Spleen (tissue), 7 donors: ENCODE data around the gene NISCH.

Experiments used
- CTCF ChIP-seq, 11 experiments: fragments of 200-600 bp in 7 of 11; fragments of 450-650 bp in 4 of 11; sonication (generic) in 4 of 11; IDR thresholded peaks in 8 of 11; conservative IDR thresholded peaks in 3 of 11; 1 replicate in 7 of 11; 2 replicates in 4 of 11; pipeline versions ENCODE4 v1.4.0 to v1.8.0; 2016 to 2021; ENCODE audit warnings: antibody characterized with exemption in 11 of 11, inconsistent platforms in 4 of 11, mild to moderate bottlenecking in 1 of 11
- POLR2A ChIP-seq, 3 donors: fragments of 450-650 bp; IDR thresholded peaks; one replicate each; pipeline ENCODE4 v1.5.1; 2017; ENCODE audit warnings: antibody characterized with exemption in 3 of 3, mild to moderate bottlenecking in 1 of 3
- POLR2AphosphoS5 ChIP-seq, 3 donors: sonication (generic); formaldehyde crosslinking; IDR thresholded peaks; one replicate each; pipeline ENCODE4 v1.5.1; 2017; ENCODE audit warnings: antibody characterized with exemption in 3 of 3
- donor health status: DM: no; HTN: no; CAD: no; lungs with moderate emphysema.
- donor health status: DM: no; HTN: no; CAD: no.
- donor health status: DM: no; HTN: no; CAD: no.

DNA sequence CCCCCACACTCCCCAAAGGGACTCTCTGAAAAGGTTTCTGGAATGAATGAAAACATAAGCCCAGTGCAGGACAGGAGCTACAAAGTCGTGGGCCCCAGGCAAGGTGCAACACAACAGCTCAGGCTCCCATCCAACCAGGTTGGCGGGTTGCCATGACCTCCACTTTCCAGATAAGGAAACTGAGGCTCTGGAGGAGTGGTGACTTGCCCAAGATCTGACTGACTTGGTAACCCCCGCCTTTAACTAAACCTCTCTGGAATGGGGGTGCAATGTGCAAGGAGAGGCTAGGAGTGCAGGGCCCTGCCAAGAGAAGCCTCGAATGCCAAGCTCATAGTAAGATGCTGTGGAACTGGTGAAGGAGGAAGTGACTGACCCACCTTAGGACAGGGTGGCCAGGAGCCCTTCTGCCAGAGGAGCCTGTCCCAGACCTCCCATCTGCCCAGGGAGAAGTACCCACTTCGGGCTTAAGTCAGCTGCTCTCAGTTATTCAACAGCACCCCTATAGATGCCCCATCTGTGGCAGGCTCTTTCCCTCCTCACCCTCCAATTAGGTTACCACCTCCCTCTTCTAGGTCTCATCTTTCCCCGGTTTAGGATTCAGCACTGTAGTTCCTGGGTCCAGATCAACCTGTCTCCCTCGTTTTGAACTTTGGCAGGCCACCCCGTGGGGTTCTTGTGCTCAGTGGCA is 1.0 kb upstream of the NISCH start:
- no peak for TF ChIP-seq POLR2A (IDR thresholded peaks at IDR 0.05)
- no peak for TF ChIP-seq CTCF (IDR thresholded peaks at IDR 0.05 in 8 of 11, conservative IDR thresholded peaks at IDR 0.05 in 3 of 11)
- no peak for TF ChIP-seq POLR2AphosphoS5 (IDR thresholded peaks at IDR 0.05)
